Tibial nerve (tissue), 4 donors: ENCODE results near the gene TIMM17A.

Experiments used
- EP300 ChIP-seq, 2 donors: sonication (generic); formaldehyde crosslinking; IDR thresholded peaks; one replicate each; pipeline ENCODE4 v1.6.1; 2017; ENCODE audit warnings: antibody characterized with exemption in 2 of 2, mild to moderate bottlenecking in 1 of 2
- POLR2A ChIP-seq, 2 donors: fragments of 450-650 bp; IDR thresholded peaks; one replicate each; pipeline ENCODE4 v1.6.1; 2017; ENCODE audit warnings: antibody characterized with exemption in 2 of 2, mild to moderate bottlenecking in 2 of 2, moderate library complexity in 2 of 2
- TF ChIP-seq, protein P1 (sequence below), 5 experiments: fragments of 200-600 bp in 3 of 5; fragments of 450-650 bp in 2 of 5; sonication (generic) in 3 of 5; IDR thresholded peaks; one replicate each; pipeline ENCODE4 v1.5.1; 2016 to 2019; ENCODE audit warnings: antibody characterized with exemption in 5 of 5, mild to moderate bottlenecking in 3 of 5, moderate library complexity in 2 of 5

DNA sequence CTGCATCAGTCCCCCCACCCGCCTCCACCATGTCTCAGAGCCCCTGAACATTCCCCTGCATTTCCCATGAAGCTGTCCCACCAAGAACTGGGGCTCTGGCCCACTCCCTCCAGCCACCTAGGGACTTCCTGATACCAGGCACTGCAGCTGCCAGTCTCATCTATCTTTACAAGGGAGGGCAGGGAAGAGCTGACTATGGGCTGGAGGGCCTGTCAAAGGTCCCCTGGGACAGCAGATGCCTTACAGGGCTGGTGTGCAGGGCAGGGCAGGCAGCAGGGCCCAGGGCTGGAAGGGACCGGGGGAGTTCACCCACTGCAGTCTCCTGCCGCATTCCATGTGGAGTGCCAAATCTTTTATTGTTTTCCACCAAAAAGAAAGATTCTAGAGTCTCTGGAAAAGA is 49.0 kb upstream of the TIMM17A start:
- TF ChIP-seq, protein P1, sequence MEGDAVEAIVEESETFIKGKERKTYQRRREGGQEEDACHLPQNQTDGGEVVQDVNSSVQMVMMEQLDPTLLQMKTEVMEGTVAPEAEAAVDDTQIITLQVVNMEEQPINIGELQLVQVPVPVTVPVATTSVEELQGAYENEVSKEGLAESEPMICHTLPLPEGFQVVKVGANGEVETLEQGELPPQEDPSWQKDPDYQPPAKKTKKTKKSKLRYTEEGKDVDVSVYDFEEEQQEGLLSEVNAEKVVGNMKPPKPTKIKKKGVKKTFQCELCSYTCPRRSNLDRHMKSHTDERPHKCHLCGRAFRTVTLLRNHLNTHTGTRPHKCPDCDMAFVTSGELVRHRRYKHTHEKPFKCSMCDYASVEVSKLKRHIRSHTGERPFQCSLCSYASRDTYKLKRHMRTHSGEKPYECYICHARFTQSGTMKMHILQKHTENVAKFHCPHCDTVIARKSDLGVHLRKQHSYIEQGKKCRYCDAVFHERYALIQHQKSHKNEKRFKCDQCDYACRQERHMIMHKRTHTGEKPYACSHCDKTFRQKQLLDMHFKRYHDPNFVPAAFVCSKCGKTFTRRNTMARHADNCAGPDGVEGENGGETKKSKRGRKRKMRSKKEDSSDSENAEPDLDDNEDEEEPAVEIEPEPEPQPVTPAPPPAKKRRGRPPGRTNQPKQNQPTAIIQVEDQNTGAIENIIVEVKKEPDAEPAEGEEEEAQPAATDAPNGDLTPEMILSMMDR (IDR thresholded peaks at IDR 0.05) = no peak
- TF ChIP-seq EP300 (IDR thresholded peaks at IDR 0.05) = no peak
- TF ChIP-seq POLR2A (IDR thresholded peaks at IDR 0.05) = no peak
